Adrenal gland (tissue), 12 donors: ENCODE data around the gene CCDC170. TPM values are rescaled to one million over a fixed set of nuclear protein-coding genes. Genes with fewer than 3 reads are reported as not detected.

Source experiments
- DNase-seq, 7 donors: peaks; one replicate each; pipeline ENCODE4 v3.0.0-alpha.2; 2019 to 2020
- H3K27ac ChIP-seq, 5 donors: fragments of 200-600 bp; sonication (generic) in 4 of 5; 1 replicate in 3 of 5; 2 replicates in 2 of 5; pipeline versions ENCODE4 v1.5.1 to v1.8.0; 2016 to 2020; ENCODE audit warnings: mild to moderate bottlenecking in 1 of 5
- H3K27me3 ChIP-seq: fragments of 200-600 bp; 2 replicates; pipeline ENCODE4 v1.8.0; 2021
- H3K36me3 ChIP-seq, 2 donors: fragments of 200-600 bp; replicated peaks in 1 of 2; 1 replicate in 1 of 2; 2 replicates in 1 of 2; pipeline versions ENCODE4 v1.5.1 to v1.8.0; 2018 to 2022
- H3K4me1 ChIP-seq, 2 donors: fragments of 200-600 bp; replicated peaks in 1 of 2; 1 replicate in 1 of 2; 2 replicates in 1 of 2; pipeline versions ENCODE4 v1.5.1 to v1.8.0; 2018 to 2021
- H3K4me3 ChIP-seq, 4 donors: fragments of 200-600 bp; sonication (generic) in 3 of 4; one replicate each; pipeline ENCODE4 v1.5.1; 2016 to 2018
- H3K9me3 ChIP-seq, 3 donors: fragments of 200-600 bp; sonication (generic) in 1 of 3; replicated peaks in 1 of 3; 1 replicate in 2 of 3; 2 replicates in 1 of 3; pipeline versions ENCODE4 v1.5.1 to v1.8.0; 2016 to 2021
- CTCF ChIP-seq, 6 experiments: fragments of 450-650 bp in 4 of 6; fragments of 200-600 bp in 2 of 6; sonication (generic) in 1 of 6; IDR thresholded peaks; 1 replicate in 5 of 6; 2 replicates in 1 of 6; pipeline versions ENCODE4 v1.5.1 to v1.8.0; 2016 to 2021; ENCODE audit warnings: antibody characterized with exemption in 6 of 6, mild to moderate bottlenecking in 2 of 6, moderate library complexity in 1 of 6
- POLR2A ChIP-seq, 2 donors: fragments of 450-650 bp; IDR thresholded peaks; one replicate each; pipeline ENCODE4 v1.6.1; 2017; ENCODE audit warnings: antibody characterized with exemption in 2 of 2, mild to moderate bottlenecking in 2 of 2, moderate library complexity in 1 of 2
- whole genome bisulfite sequencing, 4 donors: extraction: QIAGEN DNeasy Blood & Tissue Kit in 2 of 4; methylation state at CpG; one replicate each; pipeline versions ENCODE4 v1.1.5 to v1.1.7; 2013 to 2017; 5-methylcytosine and 5-hydroxymethylcytosine counted together
- intact Hi-C, 2 donors: fragments of 100-400 bp; cut with DNase I; formaldehyde crosslinking; loops; one replicate each; pipeline versions ENCODE4 v1.14.1 to v1.15.0; 2022 to 2023
- polyA plus RNA-seq, 3 donors: library from polyadenylated mRNA; stranded (reverse); fragments of 200-250 nt in 2 of 3; fragments of 350-450 nt in 1 of 3; fragmentation: Illumina TruSeq in 1 of 3; extraction: RNeasy Lipid Tissue Mini Kit (QIAGEN cat#74804) in 1 of 3; gene quantifications; one replicate each; pipeline ENCODE4 v1.2.3, GENCODE V29; 2013 to 2014
- total RNA-seq, 9 donors: library from RNA; depleted of rRNA in 4 of 9; stranded (reverse); fragments of >200 nt in 4 of 9; fragments of 120-200 nt in 1 of 9; fragmentation: NEBNext Ultra II Directional in 1 of 9; extraction: Animal tissue kit (Norgen Biotek cat#: 25700) in 1 of 9; gene quantifications; one replicate each; pipeline versions ENCODE4 v1.1.0 to v1.2.4, GENCODE V29; 2013 to 2023
- donor health status: healthy with polysubstance abuse.
- donor health status: Bipolar disorder and iron deficiency.
- donor health status: DM: yes; HTN: yes; CAD: no.
- donor health status: DM: no; HTN: no; CAD: no.
- donor health status: DM: no; HTN: no; CAD: no.
- donor health status: DM: yes; HTN: yes; CAD: no.

CCDC170 gene
- total and polyA plus RNA-seq, 12 donors, result 2.0 to 13.5 (median 6.1) TPM

- DNase-seq, result no peak
- no peaks in the 10 kb centered on the region for H3K27me3 ChIP-seq
- intact Hi-C loops, result no loop called here
- H3K4me1 ChIP-seq, result peaks cover 19 to 27% of the 10 kb centered on the region in 2 donors
- H3K36me3 ChIP-seq, result no peaks in the 10 kb centered on the region
- no peak for TF ChIP-seq CTCF (IDR thresholded peaks at IDR 0.05)
- no peak for TF ChIP-seq POLR2A (IDR thresholded peaks at IDR 0.05)
- no peak overlapping the region for H3K4me3 ChIP-seq
- H3K27ac ChIP-seq, result peak overlapping the region in 3 of 5 donors; percentile 26 to 85 (median 46)
- H3K9me3 ChIP-seq, result no peaks in the 10 kb centered on the region
Measured at GRCh38 chr6:151497905-151498304, 4.1 kb downstream of the CCDC170 start.

- Histone ChIP-seq H3K4me3 (peak overlapping the region in 1 of 4 donors; percentile 9), H3K27me3 (no peaks in the 10 kb centered on the region), H3K4me1 (peaks cover 20 to 29% of the 10 kb centered on the region in 2 donors), H3K36me3 (no peaks in the 10 kb centered on the region), H3K9me3 (no peaks in the 10 kb centered on the region), H3K27ac (peak overlapping the region in 3 of 5 donors; percentile 26 to 85 (median 46))
- DNase-seq, result no peak
- WGBS, 4 donors, result 67 to 73% (median 71%) methylated on average over 1 of the region's 1 CpG
- intact Hi-C loops, result no loop called here
- TF ChIP-seq POLR2A (IDR thresholded peaks at IDR 0.05), result no peak
- TF ChIP-seq CTCF (IDR thresholded peaks at IDR 0.05), result no peak
Measured at GRCh38 chr6:151498327-151498726, 4.5 kb downstream of the CCDC170 start.

GRCh38 chr6:151499551-151499950 lies 5.7 kb downstream of the CCDC170 start:
- Histone ChIP-seq H3K4me3 (no peak overlapping the region), H3K36me3 (no peaks in the 10 kb centered on the region), H3K4me1 (peaks cover 25 to 34% of the 10 kb centered on the region in 2 donors), H3K9me3 (no peaks in the 10 kb centered on the region), H3K27me3 (no peaks in the 10 kb centered on the region), H3K27ac (peak overlapping the region in 2 of 5 donors; percentile 24 to 85)
- WGBS, 4 donors, result 56 to 70% (median 67%) methylated on average over 5 of the region's 5 CpGs
- no peak for DNase-seq
- intact Hi-C loops, result no loop called here
- TF ChIP-seq CTCF (IDR thresholded peaks at IDR 0.05) (no peak), POLR2A (IDR thresholded peaks at IDR 0.05) (no peak)

- WGBS, 4 donors, result 31 to 56% (median 47%) methylated on average over 1 of the region's 1 CpG
- H3K27me3 ChIP-seq, result no peaks in the 10 kb centered on the region
- no peaks in the 10 kb centered on the region for H3K9me3 ChIP-seq
- intact Hi-C loops, result no loop called here
- TF ChIP-seq POLR2A (IDR thresholded peaks at IDR 0.05), result peak in 1 of 2 donors; percentile 28
- no peak for TF ChIP-seq CTCF (IDR thresholded peaks at IDR 0.05)
- peak overlapping the region in 1 of 4 donors; percentile 10 for H3K4me3 ChIP-seq
- H3K27ac ChIP-seq, result peak overlapping the region in 3 of 5 donors; percentile 53 to 70 (median 63)
- peaks cover 25 to 30% of the 10 kb centered on the region in 2 donors for H3K4me1 ChIP-seq
- no peak for DNase-seq
- no peaks in the 10 kb centered on the region for H3K36me3 ChIP-seq
Measured at GRCh38 chr6:151501511-151502136, 7.8 kb downstream of the CCDC170 start.
